CD4-positive, alpha-beta memory T cell (primary cell): Measurements from ENCODE around the gene DDX47. TPM values are rescaled to one million over a fixed set of nuclear protein-coding genes. Genes with fewer than 3 reads are reported as not detected.
"Not testable (repeated sequence)": the region's sequence is repeated elsewhere in the genome, so short reads cannot be mapped to it uniquely, and the experiment has no call there.

Experiments used
- CTCF ChIA-PET: fragments of 350-600 bp; sonication (Branson Sonifier 250); formaldehyde crosslinking; loops from one replicate; lab custom pipeline; 2021; ENCODE audit warnings: inconsistent platforms; ENCODE audit not compliant: partially characterized antibody; lab: Charles Lee
- POLR2A ChIA-PET: fragments of 350-600 bp; sonication (Branson Sonifier 250); formaldehyde crosslinking; loops from one replicate; lab custom pipeline; 2021; ENCODE audit not compliant: partially characterized antibody; lab: Charles Lee
- DNase-seq, 5 donors: peaks; one replicate each; pipeline versions ENCODE4 v3.0.0 to v3.0.0-alpha.2; 2020 to 2022; ENCODE audit warnings: mixed read lengths in 1 of 5
- H3K27ac ChIP-seq: one replicate; pipeline ENCODE4 v1.7.0; 2013; ENCODE audit warnings: low read depth, low read length
- H3K27me3 ChIP-seq: 2 replicates; pipeline ENCODE4 v1.7.0; 2013; ENCODE audit warnings: mild to moderate bottlenecking, low read length, moderate library complexity; ENCODE audit not compliant: insufficient read depth
- H3K36me3 ChIP-seq: 2 replicates; pipeline ENCODE4 v1.7.0; 2013; ENCODE audit warnings: mild to moderate bottlenecking, low read length, moderate library complexity; ENCODE audit not compliant: insufficient read depth
- H3K4me1 ChIP-seq: 2 replicates; pipeline ENCODE4 v1.7.0; 2013; ENCODE audit warnings: mild to moderate bottlenecking, low read length, moderate library complexity; ENCODE audit not compliant: insufficient read depth
- H3K4me3 ChIP-seq, 2 donors: one replicate each; pipeline ENCODE4 v1.7.0; 2013; ENCODE audit warnings: low read length in 2 of 2, mild to moderate bottlenecking in 1 of 2
- H3K9me3 ChIP-seq, 2 donors: one replicate each; pipeline ENCODE4 v1.7.0; 2013; ENCODE audit warnings: low read length in 2 of 2, control low read depth in 1 of 2; ENCODE audit not compliant: control insufficient read depth in 1 of 2
- H3K27ac Mint-ChIP-seq, 7 donors: one replicate each; pipeline ENCODE4 v1.8.0; 2020 to 2021; ENCODE audit warnings: mixed read lengths in 7 of 7, mild to moderate bottlenecking in 6 of 7, inconsistent platforms in 3 of 7, moderate library complexity in 3 of 7
- H3K27me3 Mint-ChIP-seq, 2 donors: one replicate each; pipeline ENCODE4 v1.8.0; 2020 to 2021; ENCODE audit warnings: mixed read lengths in 2 of 2
- H3K36me3 Mint-ChIP-seq, 2 donors: one replicate each; pipeline ENCODE4 v1.8.0; 2020 to 2021; ENCODE audit warnings: mixed read lengths in 2 of 2, inconsistent platforms in 1 of 2, mild to moderate bottlenecking in 1 of 2
- H3K4me1 Mint-ChIP-seq, 4 donors: one replicate each; pipeline ENCODE4 v1.8.0; 2020 to 2021; ENCODE audit warnings: mixed read lengths in 4 of 4, mild to moderate bottlenecking in 1 of 4
- H3K4me3 Mint-ChIP-seq, 8 donors: one replicate each; pipeline ENCODE4 v1.8.0; 2020 to 2021; ENCODE audit warnings: mixed read lengths in 8 of 8, mild to moderate bottlenecking in 7 of 8, moderate library complexity in 6 of 8, inconsistent platforms in 3 of 8
- H3K9me3 Mint-ChIP-seq, 8 donors: one replicate each; pipeline ENCODE4 v1.8.0; 2020 to 2021; ENCODE audit warnings: mixed read lengths in 8 of 8, mild to moderate bottlenecking in 5 of 8, inconsistent platforms in 3 of 8, moderate library complexity in 1 of 8
- intact Hi-C: fragments of 100-400 bp; cut with micrococcal nuclease; formaldehyde crosslinking; loops from one replicate; pipeline ENCODE4 v1.15.1; 2023
- polyA plus RNA-seq, 2 donors: library from polyadenylated mRNA; unstranded; fragments of 300-500 nt; fragmentation: Illumina TruSeq; gene quantifications; one replicate each; pipeline ENCODE4 v1.2.3, GENCODE V29; 2021
- total RNA-seq, 2 experiments: library from RNA; stranded (reverse); gene quantifications; one replicate each; pipeline ENCODE4 v1.2.3, GENCODE V29; 2021

The DDX47 gene
- total and polyA plus RNA-seq, 4 experiments from 2014 or later = 66.5 to 74.9 (median 68.9) TPM

GRCh38 chr12:12839873-12840579 lies 26.9 kb downstream of the DDX47 start:
- no peak for DNase-seq
- Mint-ChIP-seq H3K36me3 (peaks cover 0 to 1% of the 10 kb centered on the region in 2 donors), H3K9me3 (no peaks in the 10 kb centered on the region), H3K4me3 (no peak overlapping the region), H3K27ac (peak overlapping the region in 3 of 7 donors; percentile 80 to 89 (median 83)), H3K27me3 (no peaks in the 10 kb centered on the region), H3K4me1 (peaks cover 7 to 24% (median 17%) of the 10 kb centered on the region in 4 donors)
- Histone ChIP-seq H3K4me3 (no peak overlapping the region), H3K27ac (no peak overlapping the region), H3K36me3 (no peaks in the 10 kb centered on the region), H3K4me1 (peaks cover 18% of the 10 kb centered on the region), H3K27me3 (no peaks in the 10 kb centered on the region), H3K9me3 (no peaks in the 10 kb centered on the region)
- CTCF ChIA-PET = no interaction called here
- POLR2A ChIA-PET = no interaction called here
- intact Hi-C loops = loop anchor here (5.0 kb wide), 2 partner anchors 142 to 1327 kb away; no protein-coding TSS in a partner anchor

GRCh38 chr12:12840580-12840899 lies 27.4 kb downstream of the DDX47 start:
- Mint-ChIP-seq H3K4me3 (no peak overlapping the region), H3K36me3 (peaks cover 0 to 1% of the 10 kb centered on the region in 2 donors), H3K4me1 (peaks cover 8 to 26% (median 18%) of the 10 kb centered on the region in 4 donors), H3K27me3 (no peaks in the 10 kb centered on the region), H3K27ac (no peak overlapping the region), H3K9me3 (no peaks in the 10 kb centered on the region)
- Histone ChIP-seq H3K27me3 (no peaks in the 10 kb centered on the region), H3K4me3 (no peak overlapping the region), H3K9me3 (no peaks in the 10 kb centered on the region), H3K27ac (no peak overlapping the region), H3K36me3 (no peaks in the 10 kb centered on the region), H3K4me1 (peaks cover 18% of the 10 kb centered on the region)
- ChIA-PET CTCF (no interaction called here), POLR2A (no interaction called here)
- intact Hi-C loops = no loop called here
- no peak for DNase-seq

- H3K36me3 Mint-ChIP-seq, H3K27me3 Mint-ChIP-seq, DNase-seq, CTCF ChIA-PET, intact Hi-C loops, H3K27ac Mint-ChIP-seq, H3K9me3 Mint-ChIP-seq, POLR2A ChIA-PET, H3K27me3 ChIP-seq, H3K4me3 Mint-ChIP-seq, H3K27ac ChIP-seq, H3K4me3 ChIP-seq, H3K36me3 ChIP-seq, H3K9me3 ChIP-seq: not testable (repeated sequence)
- H3K4me1 ChIP-seq = peaks cover 27% of the 10 kb centered on the region
- peaks cover 16 to 35% (median 25%) of the 10 kb centered on the region in 4 donors for H3K4me1 Mint-ChIP-seq
Observed at GRCh38 chr12:12841428-12841827, 28.3 kb downstream of the DDX47 start.

- DNase-seq = peak in 2 of 5 donors; percentile 19 to 22
- H3K36me3 Mint-ChIP-seq = no peaks in the 10 kb centered on the region
- no peaks in the 10 kb centered on the region for H3K9me3 Mint-ChIP-seq
- Histone ChIP-seq H3K4me3 (no peak overlapping the region), H3K9me3 (no peaks in the 10 kb centered on the region), H3K36me3 (no peaks in the 10 kb centered on the region), H3K4me1 (peaks cover 24% of the 10 kb centered on the region), H3K27ac (no peak overlapping the region), H3K27me3 (no peaks in the 10 kb centered on the region)
- ChIA-PET POLR2A (no interaction called here), CTCF (interaction anchor here (0.7 to 1.4 kb wide), 2 partner anchors 57 to 366 kb away, joined by 3 read pairs; no protein-coding TSS in a partner anchor)
- H3K27ac Mint-ChIP-seq = peak overlapping the region; percentile 0 to 75 (median 23)
- intact Hi-C loops = no loop called here
- H3K4me1 Mint-ChIP-seq = peaks cover 16 to 26% (median 18%) of the 10 kb centered on the region in 4 donors
- H3K4me3 Mint-ChIP-seq = peak overlapping the region in 3 of 8 donors; percentile 1 to 41 (median 3)
- H3K27me3 Mint-ChIP-seq = no peaks in the 10 kb centered on the region
Observed at GRCh38 chr12:12845794-12846243, 32.7 kb downstream of the DDX47 start.

- ChIA-PET CTCF (interaction anchor here (1.2 kb wide), 1 partner anchor 10 kb away, joined by 4 read pairs; no protein-coding TSS in a partner anchor), POLR2A (interaction anchor here (1.4 kb wide), 1 partner anchor 10 kb away, joined by 5 read pairs; no protein-coding TSS in a partner anchor)
- intact Hi-C loops, H3K4me3 ChIP-seq, H3K36me3 Mint-ChIP-seq, H3K9me3 ChIP-seq, H3K27me3 Mint-ChIP-seq, H3K36me3 ChIP-seq, H3K27me3 ChIP-seq, H3K9me3 Mint-ChIP-seq, H3K27ac ChIP-seq: not testable (repeated sequence)
- peak overlapping the region in 6 of 8 donors; percentile 3 to 51 (median 27) for H3K4me3 Mint-ChIP-seq
- peak; percentile 40 to 58 (median 47) for DNase-seq
- H3K4me1 Mint-ChIP-seq = peaks cover 16 to 26% (median 18%) of the 10 kb centered on the region in 4 donors
- H3K27ac Mint-ChIP-seq = peak overlapping the region; percentile 8 to 75 (median 46)
- peaks cover 24% of the 10 kb centered on the region for H3K4me1 ChIP-seq
Observed at GRCh38 chr12:12846780-12847179, 33.6 kb downstream of the DDX47 start.

GRCh38 chr12:12853435-12853834 lies 40.3 kb downstream of the DDX47 start:
- H3K36me3 Mint-ChIP-seq = peaks cover 0 to 10% of the 10 kb centered on the region in 2 donors
- Histone ChIP-seq H3K4me3 (no peak overlapping the region), H3K9me3 (no peaks in the 10 kb centered on the region), H3K27ac (no peak overlapping the region), H3K4me1 (no peaks in the 10 kb centered on the region), H3K36me3 (no peaks in the 10 kb centered on the region), H3K27me3 (no peaks in the 10 kb centered on the region)
- H3K4me1 Mint-ChIP-seq = peaks cover 0 to 3% (median 0%) of the 10 kb centered on the region in 4 donors
- intact Hi-C loops = no loop called here
- H3K4me3 Mint-ChIP-seq = no peak overlapping the region
- POLR2A ChIA-PET = no interaction called here
- CTCF ChIA-PET = interaction anchor here (0.6 to 0.9 kb wide), 2 partner anchors 17 to 854 kb away, joined by 3 to 4 read pairs; no protein-coding TSS in a partner anchor
- H3K27ac Mint-ChIP-seq = no peak overlapping the region
- DNase-seq = no peak
- H3K27me3 Mint-ChIP-seq = no peaks in the 10 kb centered on the region
- H3K9me3 Mint-ChIP-seq = peaks cover 0 to 3% (median 0%) of the 10 kb centered on the region in 8 donors

GRCh38 chr12:12859690-12860089 lies 46.5 kb downstream of the DDX47 start:
- H3K9me3 Mint-ChIP-seq = peaks cover 0 to 4% (median 0%) of the 10 kb centered on the region in 8 donors
- peaks cover 0 to 1% of the 10 kb centered on the region in 2 donors for H3K27me3 Mint-ChIP-seq
- H3K27ac Mint-ChIP-seq = no peak overlapping the region

More at GRCh38 chr12:12859690-12860089, 46.5 kb downstream of the DDX47 start:
- H3K4me3 Mint-ChIP-seq = no peak overlapping the region
- Histone ChIP-seq H3K4me3 (no peak overlapping the region), H3K27me3 (no peaks in the 10 kb centered on the region), H3K27ac (no peak overlapping the region), H3K36me3 (no peaks in the 10 kb centered on the region), H3K4me1 (no peaks in the 10 kb centered on the region), H3K9me3 (no peaks in the 10 kb centered on the region)
- peaks cover 0 to 17% of the 10 kb centered on the region in 2 donors for H3K36me3 Mint-ChIP-seq
- POLR2A ChIA-PET = no interaction called here
- intact Hi-C loops = no loop called here
- CTCF ChIA-PET = no interaction called here
- DNase-seq = no peak
- H3K4me1 Mint-ChIP-seq = peaks cover 0 to 2% (median 0%) of the 10 kb centered on the region in 4 donors
